ENCODE results near the gene CRIP3.

CRIP3 gene

DNA sequence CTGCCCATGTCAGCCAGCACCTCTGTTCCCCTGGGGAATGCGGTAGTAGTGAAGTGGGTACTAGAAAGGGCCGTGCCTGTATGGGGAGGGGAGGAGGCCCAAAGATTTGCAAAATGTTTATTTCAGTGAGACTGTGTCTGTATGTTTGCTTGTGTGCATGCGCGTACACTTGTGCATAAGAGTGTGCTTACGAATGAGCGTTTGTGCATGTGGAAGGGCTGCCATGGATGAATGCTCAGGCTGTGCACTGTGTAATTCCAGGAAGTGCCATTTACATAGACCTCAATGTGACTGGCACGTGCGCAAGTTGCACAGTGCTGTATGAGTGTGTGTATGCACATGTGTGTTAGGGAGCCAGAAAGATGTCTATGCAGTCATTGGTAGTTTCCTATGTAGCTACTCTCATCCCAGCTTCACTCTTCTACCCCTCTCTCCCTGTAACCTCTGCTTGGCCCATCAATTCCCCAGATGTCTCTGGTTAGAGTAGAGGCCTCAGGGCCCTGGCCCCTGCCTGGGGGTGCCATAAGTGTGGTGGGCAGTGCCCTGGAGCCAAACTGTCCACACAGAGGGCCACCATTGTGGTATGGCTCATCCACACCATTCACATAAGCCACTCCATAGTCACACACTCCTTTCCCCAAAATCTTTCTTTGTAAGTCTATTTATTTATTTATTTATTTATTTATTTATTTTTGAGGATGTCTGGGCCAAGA, 37.4 kb downstream of the CRIP3 start:
- no peak for DNase-seq

DNA sequence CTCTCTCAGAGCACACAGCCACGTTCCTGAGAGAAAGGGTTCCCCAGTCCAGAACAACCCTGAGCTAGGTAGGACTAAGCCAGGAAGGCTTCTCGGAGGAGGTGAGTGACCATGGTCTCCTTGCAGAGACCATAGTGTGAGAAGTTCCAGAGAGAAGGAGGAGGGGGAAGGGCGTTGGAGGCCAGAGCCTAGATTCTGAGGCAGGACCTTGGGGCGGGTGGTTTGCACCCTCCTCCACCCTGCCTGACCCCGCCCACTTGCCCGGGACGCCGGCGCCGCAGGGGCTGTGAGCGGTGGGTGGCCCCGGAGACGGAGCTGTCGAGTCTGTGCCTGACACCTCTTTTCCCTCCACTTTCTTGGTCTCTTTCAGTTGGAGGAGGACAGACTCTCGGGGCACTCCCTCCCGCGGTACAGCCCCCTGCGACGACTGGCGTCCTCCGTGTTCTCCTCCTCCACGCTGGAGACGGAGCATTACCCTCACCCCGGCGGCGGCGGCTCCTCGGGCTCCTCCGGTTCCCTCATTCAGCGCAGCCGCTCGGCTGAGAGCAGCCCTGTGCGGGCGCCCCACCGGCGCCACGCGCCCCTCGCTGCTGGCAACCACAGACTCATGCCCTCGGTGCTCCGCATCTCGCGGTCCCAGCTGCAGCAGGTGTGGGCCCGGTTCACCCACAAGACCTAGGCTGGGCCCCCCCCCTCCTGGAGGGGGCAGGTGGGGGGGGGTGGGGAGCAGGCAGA, 39.2 kb downstream of the CRIP3 start:
- no peak for DNase-seq

DNA sequence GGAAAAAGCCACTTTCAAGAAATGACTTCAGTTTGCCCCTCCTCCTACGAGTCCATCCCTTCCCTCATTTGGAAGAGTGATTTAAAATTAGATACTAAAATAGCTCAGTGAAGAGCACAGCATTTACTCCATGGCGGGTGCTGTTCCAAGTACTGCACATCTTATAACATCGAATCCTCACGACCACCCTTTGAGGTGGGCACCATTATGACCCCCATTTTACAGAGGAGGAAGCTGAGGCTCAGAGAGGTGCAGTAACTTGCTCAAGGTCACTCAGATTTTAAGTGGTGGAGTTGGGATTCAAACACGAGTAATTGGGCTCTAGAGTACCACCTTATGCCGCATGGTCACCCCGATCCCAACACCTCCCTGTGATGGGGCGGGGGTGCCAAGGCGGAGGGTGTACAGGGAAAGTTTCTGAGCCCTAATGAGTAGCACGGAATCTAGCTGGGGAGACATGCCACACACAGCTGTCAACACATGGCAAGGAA, 39.8 kb downstream of the CRIP3 start:
- DNase-seq, result no peak

DNA sequence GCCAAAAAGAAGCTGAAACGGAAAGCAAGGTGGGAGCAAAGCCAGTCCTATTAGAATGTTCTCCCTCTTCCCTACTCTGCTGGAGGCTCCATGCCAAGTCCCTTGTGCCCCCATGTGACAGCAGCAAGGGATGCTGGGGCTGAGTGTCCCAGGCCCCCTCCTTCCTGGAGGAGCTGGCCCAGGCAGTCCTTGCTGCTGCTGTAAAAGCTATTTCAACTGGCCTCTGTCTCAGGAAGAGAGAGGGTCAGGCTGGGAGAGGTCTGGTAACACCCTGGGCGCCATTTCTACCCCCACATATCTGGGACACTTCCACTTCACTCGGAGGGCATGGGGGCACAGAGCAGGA, 40.3 kb downstream of the CRIP3 start:
- DNase-seq, result no peak

DNA sequence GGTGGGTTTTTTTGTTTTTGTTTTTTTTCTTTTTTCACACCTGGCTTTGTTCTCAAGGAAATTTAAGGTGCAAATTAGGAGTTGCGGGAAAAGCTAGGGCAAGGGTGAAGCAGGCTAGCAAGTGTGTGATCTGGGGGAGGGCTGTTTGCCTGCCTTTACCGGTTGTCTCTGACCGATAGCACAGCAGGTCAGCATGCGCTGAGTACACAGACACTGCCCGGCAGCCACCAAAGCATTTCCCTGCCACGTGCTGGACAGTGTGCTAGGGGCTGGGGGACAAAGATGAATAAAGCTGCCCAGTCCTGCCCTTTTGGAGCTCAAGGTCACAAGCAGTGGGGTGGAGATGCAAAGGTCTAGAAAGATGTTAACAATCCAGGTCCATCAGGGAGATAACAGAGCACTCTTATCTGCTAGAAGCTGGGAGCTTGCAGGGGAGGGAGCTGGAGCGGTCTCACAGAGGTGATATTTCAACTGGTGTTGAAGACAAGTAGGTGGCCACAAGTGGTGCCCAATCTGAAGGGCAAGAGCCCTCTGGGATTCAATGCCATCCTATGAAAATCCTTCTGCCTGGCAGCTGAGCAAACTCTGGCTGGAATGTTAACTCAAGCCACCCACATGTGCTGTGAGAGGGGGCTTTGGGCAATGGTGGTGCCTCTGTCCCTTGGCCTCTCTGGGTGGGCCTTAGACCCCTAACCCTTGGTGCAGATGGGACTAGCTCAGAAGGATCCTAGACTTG, 40.8 kb downstream of the CRIP3 start:
- no peak for DNase-seq

DNA sequence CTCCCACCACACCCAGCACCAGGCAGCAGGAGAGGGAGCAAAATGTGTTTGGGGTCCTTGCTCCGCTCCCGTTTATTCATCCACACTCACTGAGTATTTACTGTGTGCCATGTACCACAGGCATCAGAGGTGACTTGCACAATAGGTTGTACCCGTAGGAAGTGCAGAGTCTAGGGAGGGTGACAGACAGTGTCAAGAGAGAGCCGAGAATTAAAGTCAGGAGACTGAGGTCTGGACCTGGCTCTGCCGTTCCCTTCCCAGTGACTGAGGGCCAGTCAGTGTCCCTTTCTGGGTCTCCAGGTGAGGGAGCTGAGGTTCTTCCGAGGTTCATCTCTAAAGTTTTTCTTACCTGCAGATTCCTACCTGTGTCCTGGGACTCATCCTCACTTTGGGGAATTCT, 43.1 kb downstream of the CRIP3 start:
- DNase-seq, result no peak

DNA sequence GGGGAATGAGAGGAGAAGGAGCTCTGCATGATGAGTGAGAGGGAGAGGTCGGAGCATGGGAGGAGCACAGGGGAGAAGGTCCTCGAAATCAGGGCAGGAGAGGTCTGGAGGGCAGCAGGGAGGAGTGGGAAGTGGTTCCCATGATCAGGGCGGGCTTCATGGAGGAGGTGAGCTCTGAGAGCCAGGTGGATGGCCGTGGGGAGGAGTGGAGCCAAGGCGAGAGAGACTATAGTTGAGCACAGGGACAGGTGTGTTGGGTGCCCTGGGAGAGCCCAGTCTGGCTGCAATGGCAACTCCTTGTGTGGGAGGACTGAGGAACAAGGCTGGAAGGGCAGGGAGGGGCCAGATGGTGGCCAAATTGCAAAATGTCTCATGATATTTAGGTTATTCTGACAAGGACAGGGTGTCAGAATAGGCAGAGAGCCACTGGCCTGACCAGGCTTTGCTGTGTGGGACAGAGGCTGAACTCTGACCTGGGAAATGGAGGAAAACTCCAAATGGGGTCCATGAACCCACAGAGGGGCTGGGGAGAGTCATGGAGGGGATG, 44.0 kb downstream of the CRIP3 start:
- no peak for DNase-seq

DNA sequence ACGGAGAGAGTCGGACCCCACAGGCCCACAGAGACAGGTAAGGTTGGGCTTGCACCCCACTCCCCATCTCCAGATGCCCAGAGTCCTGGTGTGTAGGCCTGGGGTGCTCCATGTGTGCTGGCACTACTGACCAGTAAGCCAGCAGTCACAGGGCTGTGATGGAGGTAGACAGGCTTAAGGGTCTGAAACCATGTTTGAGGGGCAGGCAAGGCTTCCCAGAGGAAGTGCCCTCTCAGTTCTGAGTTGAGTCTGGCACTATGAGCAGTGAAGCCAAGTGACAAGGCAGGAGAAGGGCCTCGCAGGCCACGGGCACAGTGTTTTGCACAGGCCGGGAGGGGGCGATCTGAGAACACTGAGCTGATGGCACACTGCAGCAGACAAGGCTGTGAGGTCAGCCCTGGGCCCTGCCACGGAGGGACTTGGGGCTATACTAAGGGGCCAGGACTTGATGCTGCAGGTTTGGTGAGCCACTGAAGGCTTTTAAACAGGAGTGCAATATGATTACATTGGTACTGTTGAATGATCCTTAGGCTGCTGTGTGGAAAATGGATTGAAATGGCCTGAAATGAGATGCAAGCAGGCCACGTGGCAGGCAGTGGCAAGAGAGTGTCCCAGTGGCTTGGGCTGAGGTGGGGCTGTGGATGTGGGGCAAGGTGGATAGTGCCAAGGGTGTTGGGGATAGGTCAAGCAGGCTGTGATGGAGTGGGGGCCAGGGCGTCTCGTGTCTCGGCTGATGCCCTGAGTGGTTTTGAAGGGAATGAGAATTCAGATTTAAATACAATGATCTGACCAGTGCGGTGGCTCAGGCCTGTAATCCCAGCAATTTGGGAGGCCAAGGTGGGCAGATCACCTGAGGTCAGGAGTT, 45.1 kb downstream of the CRIP3 start:
- DNase-seq, result no peak

DNA sequence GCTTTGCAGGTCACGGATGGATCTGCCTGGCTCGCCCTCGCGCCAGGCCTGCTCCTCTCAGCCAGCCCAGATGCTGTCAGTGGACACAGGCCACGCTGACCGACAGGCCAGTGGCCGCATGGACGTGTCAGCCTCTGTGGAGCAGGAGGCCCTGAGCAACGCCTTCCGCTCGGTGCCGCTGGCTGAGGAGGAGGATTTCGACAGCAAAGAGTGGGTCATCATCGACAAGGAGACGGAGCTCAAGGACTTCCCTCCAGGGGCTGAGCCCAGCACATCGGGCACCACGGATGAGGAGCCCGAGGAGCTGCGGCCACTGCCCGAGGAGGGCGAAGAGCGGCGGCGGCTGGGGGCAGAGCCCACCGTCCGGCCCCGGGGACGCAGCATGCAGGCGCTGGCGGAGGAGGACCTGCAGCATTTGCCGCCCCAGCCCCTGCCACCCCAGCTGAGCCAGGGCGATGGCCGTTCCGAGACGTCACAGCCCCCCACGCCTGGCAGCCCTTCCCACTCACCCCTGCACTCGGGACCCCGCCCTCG, 45.8 kb downstream of the CRIP3 start:
- no peak for DNase-seq

DNA sequence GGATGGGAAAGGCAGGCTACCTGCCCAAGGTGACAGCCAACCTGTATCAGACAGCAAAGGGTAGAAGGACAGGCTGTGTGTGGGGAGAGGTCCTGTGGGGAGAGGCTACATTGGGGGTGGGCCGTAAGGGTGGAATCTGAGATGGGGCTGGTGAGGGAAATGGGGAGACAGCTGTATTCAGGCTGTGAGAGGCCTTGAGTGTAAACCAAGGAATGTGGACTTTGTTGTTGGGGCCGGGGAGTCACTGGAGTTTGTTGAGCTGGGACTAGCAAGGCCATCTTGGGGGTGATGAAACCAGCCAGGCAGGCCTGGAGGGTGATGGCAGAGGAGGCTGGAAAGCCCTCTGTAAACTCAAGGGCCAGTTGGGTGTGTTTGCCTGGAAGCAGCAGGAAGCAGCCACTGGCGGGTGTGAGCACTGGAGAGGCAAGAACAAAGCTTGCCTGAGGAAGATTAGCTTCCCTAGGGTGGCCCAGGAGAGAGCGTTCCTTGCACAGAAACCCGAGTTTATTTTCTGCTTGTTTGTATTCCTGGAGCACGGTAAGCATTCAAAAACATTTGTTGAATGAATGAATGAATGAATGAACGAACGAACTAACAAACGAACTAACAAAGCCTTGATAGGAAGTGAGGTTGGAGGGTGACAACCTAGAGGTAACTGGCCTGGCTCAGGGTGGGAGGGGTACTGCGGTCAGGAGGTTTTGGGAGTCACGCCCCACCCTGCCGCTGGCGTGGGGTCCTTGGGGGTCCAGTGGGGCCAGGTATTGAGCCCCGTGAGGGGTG, 46.4 kb downstream of the CRIP3 start:
- no peak for DNase-seq

DNA sequence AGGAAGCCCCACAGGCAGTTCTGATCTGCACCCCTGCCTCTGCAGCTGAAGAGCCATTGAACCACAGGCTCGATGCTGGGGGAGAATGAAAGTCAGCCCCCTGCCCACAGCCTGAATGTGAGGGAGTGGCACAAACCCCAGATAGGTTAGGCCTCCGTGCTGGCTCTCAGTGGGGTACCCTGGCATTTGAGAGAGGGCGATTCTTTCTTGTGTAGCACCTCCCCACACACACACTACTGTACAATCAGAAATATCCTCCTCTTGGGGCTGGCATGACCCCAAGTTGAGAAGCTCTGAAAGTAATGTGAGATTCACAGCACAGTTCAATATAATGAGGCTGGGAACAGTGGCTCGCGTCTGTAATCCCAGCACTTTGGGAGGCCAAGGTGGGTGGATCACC, 47.4 kb downstream of the CRIP3 start:
- DNase-seq, result no peak

DNA sequence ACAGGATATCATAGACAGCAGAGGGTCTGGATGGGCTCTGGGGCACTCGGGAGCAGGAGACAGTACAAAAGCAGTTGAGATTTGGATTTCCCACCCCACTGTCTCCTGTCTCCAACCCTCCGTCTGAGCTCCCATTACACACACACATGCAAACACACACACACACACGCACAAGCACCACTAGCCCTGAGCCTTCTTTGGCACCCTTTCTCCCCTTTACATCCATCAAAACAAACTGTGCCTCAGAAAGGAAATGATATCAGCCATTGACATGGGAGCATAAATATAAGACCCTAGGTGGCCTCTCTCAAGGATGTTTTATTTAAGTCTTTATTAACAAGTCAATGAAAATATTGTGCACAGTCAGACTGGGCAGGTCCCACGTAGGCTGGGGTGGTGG, 47.8 kb downstream of the CRIP3 start:
- no peak for DNase-seq

DNA sequence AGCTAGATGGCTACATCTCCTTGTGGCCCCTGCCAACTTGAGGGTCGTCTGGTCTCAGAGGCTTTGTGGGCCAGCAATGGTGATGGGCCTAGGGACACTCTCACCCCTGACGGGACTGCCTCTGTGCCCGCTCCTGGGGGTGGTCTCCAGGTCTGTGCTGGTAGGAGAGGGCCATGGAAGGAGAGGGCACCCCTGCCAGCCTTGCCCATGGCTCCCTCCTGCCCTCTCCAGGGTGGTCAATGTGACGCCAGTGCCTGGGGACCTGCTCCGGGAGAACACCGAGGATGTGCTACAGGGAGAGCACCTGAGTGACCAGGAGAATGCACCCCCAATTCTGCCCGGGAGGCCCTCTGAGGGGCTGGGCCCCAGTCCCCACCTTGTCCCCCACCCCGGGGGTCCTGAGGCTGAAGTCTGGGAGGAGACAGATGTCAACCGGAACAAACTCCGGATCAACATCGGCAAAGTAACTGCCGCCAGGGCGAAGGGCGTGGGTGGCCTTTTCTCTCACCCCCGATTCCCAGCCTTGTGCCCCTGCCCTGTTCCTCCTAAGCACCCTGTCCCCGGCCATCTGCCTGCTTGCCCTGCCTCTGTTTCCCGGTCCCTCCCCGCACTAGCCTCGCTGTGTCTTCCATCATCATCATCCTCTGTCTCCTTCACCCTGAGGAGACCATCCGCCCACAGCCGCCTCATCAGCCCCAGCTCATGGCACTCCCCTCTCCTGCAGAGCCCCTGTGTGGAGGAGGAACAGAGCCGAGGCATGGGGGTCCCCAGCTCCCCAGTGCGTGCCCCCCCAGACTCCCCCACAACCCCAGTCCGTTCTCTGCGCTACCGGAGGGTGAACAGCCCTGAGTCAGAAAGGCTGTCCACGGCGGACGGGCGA, 49.6 kb downstream of the CRIP3 start:
- DNase-seq, result no peak

DNA sequence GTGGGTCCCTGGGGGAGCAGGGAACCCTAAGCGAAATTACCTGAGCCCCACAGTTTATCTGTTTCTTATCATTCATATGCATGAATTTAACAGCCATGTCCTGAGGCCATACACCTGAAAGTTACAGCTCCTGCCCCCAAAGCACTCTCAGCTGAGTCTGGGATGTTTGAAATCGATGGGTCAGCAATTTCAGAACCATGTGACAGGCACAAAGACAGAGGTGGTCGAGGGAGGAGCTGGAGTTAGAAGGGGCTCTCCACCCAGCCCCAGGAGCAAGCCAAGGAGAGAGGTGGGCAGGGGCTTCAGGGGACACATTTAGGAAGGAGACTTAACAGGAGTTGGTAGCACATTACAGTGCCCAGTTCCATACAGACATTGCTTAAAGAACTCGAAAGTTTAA, 50.4 kb downstream of the CRIP3 start:
- no peak for DNase-seq

DNA sequence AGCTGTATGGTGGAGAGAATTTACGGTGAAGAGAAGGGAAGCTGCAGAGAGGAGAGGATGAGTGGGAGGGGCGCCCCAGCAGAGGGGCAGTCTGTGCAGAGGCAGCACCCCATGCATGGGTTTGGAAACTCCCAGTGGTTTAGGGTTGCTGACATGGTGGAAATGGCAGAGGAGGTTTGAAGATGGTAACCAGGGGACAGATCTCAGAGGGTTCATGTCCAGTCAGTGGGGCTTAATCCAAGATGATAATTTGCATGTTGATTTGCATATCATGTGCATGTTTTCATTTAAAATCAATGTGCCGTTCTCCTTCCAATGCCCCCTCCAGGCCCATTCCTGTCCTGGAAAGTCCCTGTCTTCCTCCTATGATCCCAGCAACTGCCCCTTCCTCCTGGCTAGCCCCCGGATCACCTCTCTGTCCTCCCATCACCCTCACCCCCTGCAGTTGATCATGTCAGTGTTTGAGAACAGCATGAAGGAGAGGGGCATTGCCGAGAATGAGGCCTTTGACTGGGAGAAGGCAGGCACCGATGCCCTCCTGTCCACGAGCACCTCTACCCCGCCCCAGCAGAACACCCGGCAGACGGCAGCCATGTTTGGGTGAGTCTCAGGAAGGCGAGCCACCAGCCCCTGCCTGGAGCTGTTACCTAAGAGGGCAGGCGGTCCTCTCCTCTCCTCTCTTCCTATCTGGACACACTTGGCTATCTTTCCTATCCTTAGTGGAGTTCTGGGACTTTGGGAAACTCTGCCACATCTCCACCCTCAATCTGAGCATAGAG, 51.1 kb downstream of the CRIP3 start:
- DNase-seq, result no peak

DNA sequence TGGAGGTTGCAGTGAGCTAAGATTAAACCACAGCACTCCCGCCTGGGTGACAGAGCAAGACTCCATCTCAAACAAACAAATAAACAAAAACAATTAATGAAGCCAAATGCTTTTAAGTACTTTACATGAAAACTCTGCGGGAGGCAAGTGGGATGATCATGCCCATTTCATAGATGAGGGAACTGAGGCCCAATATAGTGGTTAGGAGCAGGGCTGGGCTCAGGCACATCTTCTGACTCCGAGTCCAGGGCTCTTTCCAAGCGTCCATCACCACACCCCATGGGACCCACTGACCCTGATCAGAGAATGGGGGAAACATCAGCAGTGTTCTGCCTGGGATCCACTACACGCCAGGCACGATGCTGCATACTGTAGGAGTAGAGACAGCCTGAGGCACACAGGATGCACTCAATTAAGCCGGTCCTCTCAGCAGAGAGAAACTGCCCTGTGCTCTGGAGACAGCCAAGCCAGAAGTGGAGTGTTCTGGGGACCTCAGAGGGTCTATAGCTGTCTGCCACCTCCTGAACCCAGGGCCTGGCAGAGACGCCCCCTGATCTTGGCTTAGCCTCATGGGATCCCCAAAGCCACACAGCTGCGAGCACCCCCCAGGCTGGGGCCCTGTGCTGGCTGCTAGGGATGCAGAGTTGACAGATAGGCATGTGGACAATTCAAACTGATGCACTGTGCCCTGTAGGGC, 51.8 kb downstream of the CRIP3 start:
- no peak for DNase-seq

All from COR-L47 (cell line).